Activated CD4-positive, CD25-positive, alpha-beta regulatory T cell (primary cell): ENCODE results near the gene RNASE8.
"Not testable (repeated sequence)": the region's sequence is repeated elsewhere in the genome, so short reads cannot be mapped to it uniquely, and the experiment has no call there.

Source experiments
- DNase-seq, 4 experiments: peaks; one replicate each; lab custom pipeline; 2025; lab: John Stamatoyannopoulos, UW

The RNASE8 gene

DNA sequence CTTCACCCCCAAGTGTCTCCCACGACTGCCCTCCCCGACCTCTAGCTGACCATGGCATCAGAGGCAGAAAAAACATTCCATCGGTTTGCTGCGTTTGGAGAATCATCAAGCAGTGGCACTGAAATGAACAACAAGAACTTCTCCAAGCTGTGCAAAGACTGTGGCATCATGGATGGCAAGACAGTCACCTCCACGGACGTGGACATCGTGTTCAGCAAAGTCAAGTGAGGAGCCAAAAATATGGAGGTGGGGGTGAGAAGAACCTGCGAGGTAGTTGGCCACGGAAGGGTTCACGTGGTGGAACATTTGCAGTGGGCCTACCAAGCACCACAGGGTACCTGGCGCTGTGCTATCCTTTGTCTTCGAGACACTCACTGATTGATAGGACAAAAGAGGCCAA is 27.1 kb upstream of the RNASE8 start:
- no peak for DNase-seq

DNA sequence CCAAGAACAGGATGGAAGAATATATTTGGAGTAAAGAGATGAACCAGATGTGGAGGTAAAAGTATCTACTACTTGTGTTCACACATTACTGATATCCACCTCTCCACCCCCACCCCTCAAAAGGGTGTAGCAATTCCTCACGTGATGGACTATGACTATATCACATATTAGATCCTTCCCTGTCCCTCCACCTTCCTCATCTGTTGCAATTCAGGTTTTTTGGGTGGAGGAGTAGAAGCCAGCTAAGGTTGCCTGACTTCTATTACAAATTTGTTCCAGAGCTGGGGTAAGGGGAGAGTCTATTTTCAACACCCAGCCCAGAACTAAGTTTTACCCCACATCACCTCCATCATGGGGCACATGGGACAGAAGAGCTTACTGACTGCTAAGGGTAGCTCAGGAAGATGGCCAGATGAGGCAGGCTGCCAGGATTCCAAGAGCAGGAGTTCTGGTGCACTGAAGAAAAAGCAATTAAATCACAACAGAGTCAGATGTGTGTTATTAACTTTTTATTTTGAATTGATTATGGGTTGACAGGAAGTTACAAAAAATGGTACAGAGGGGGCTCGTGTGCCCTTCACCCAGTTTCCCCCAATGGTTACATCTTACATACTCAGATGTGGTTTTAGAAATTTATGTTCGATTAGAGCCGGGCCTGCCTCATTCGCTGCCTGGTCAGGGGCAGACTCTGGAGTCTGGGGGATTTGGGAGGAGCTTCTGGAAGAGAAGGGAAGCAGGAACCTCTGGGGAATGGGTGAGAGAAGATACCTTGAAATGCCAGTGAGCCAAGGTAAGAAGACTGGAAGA is 25.1 kb upstream of the RNASE8 start:
- no peak for DNase-seq

DNA sequence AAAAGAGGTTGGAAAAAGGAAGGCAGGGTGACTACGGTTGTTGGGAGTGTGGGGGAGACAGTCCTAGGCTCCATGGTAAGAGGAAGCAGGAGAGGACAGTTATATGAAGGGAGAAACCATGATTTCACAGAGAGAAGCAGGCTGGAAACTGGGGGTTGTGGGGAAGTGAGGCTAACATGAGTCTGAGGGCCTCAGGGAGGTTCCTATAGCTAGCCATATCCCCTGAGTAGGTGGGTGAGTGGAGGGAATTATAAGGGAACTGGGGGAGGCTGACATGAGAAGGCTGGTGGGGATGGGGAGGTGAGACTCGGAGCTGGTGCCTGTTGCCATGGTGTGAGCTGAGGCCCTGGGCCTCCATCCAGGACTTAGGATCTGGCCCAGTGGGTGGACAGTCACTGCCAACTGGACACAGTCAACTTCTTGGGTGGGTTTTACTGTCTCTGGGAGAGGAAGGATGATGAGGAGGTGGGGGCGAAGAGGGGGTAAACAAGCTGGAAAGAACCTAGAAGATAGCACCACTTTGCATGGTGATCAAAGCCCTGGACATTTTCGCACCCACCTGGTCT is 24.4 kb upstream of the RNASE8 start:
- DNase-seq, result no peak

DNA sequence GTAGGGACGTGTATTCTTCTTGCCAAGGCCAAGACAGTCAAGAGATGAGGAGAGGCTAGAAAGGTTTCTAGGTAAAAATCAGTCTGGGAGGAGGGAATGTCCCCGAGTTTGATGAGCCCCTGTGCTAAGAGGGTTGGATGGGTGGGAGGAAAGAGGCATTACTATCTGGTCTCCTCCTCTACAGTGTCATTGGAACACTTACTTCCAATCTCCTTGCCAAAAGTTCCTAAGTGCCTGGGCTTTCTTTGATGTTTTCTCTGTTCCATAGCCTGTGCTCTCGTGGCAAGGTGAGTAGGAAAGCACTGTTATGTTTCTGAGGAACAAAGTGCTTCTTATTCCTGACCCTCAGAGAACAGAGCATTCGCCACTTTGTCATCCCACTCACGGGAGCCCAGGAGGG is 22.9 kb upstream of the RNASE8 start, which contains the start of gene RNASE13:
TSS of gene RNASE13 (minus strand) at position 101 of the 400 bp plus-strand sequence. CDS start 519 bp downstream, outside the sequence.
- no peak for DNase-seq

DNA sequence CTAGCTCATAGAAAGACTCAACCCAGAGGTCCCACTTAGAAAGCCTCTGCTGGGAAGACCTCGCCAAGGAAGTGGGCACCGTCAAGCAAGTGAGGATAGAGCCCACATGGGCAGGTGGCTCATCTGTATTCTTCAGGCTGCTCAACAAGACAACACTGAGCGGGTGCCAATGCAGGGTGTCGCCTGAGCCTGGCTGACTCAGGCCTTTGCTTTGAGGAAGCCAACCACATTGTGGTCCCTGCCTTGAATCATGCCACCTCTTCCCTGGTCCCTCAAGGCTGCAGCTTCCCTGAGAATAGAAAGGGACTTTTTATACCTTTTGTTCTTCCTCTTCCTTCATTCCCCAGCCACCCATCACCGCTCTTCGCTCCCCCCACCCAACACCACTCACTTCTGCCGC is 20.9 kb upstream of the RNASE8 start:
- no peak for DNase-seq

DNA sequence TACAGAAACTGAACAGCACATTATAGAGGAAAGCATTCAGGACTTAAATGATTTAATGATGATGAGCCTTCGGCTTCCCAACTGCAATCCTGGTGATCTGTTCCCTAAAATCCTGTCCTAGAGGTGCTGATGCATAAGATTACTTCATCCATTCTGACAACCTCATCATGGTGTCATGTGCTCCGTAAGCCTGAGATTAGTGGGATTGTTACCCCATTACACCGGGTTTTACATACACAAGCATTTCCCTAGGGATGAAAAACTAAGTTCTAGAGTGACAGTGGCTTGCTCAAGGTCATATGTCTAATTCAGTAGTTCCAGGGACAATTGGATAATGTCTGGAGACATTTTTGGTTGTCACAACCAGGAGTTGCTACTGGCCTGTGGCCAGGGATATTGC is 20.5 kb upstream of the RNASE8 start:
- DNase-seq, result no peak

DNA sequence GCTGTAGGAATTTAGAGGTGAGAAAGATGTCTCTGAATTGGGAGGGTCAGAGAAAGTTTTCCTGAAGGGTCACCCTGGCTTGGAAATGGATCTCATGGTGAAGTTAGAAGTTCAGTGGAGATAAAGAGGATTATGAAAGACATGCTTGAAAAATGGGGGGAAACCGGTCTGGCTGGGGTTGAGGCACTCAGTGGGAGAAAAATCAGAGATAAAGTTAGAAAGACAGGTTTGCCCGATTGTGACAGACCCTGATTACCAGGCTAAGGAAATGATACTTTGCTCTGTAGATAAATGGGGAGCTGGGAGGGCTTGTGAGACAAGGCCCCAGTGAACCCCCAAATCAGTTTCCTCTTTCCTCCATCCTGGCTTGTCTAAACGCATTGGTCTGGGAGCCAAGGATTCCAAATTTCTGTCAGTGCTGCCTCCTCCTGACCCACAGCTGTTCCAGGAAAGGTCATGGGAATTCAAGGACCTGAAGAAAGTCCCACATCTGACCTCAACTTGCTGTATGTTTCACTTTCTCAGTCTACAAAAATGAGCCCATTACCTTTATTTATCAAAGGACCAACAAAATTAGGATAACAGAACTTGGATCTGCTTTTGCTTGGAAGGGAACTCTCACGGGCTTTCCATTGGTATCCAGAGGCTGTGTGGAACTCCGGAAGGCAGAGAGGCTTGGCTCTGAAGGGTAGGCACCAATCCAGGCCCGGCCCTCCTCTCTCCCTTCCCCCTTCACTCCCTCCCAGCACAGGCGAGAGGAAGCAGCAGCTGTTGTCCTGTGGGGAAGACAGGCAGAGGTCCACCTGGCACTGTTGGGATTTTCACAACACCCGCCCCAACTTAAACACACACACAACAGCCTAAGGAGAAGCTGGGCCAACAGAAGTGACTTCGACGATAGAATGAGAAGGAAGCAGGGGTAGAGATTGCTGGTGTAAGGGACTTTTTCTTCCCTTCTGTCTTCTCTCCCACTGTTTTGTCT is 18.9 kb upstream of the RNASE8 start:
- no peak for DNase-seq

DNA sequence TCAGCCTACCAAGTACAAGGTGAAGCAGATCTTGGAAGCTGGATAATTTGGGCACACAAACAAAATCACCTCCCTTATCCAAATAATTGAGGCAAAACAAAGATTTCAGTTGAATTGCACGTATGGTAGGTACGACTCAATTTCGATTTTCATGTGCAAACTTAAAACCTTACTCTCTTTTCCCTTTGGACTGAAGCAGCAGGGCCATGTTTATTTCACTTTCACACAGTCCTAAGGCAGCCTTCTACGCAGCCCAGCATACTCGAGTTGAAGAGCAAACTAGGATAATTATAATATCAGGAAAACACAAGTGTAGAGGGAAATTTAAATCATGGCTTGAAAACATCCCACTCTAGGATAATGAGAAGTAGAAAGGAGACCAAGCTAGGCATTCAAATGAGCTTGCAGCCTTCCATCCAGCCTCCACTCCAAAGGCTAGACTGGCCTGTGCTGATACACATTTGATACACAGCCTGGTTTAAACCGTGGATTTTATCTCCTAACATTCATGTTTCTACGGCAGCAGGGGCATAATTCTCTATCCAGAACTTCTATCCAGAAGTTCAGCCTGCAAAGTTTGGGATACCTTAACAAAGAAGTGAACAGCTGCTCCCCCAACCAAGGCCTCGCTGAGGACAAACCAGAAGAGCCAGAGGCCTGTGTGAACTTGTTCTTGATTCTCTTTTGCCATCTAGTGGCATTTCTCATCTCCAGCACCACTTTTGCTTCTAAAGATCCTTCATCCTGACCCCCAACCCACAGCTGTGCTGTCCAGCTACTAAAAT is 17.8 kb upstream of the RNASE8 start:
- no peak for DNase-seq

DNA sequence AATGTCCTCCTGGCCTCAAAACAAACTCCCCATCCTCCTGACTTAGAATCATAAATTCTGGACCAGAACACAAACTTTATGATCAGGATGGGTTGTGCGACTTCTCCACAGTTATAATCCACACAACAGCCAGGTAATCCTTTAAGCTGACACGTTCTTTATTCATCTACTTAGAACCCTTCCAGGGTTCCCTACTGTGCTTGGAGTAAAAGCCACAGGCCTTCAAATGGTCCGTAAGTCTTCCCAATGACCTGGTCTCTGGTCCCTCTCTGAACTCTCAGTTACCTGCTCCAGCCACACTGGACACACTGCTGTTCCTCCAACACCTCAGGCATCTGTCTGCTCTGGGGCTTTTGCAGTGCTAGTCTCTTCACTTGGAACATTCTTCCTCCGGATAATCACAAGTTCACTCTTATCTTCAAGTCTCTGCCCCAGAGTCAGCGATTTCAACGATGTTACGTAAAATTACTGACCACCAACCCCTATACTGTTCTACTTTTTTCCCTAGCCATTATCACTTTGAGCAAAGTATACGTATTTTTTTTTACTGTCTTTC is 17.2 kb upstream of the RNASE8 start:
- no peak for DNase-seq

DNA sequence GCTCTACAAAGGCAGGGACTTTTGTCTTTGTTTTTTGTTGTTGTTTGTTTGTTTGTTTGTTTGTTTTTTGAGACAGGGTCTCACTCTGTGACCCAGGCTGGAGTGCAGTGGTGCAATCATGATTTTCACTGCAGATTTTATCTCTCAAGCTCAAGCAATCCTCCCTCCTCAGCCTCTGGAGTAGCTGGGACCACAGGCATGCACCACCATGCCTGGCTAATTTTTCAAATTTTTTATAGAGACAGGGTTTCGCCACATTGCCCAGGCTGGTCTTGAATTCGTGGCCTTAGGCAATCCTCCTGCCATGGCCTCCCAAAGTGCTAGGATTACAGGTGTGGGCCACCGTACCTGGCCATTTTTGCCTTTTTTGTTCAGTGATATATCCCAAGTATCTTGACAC is 16.7 kb upstream of the RNASE8 start:
- DNase-seq, result not testable (repeated sequence)

DNA sequence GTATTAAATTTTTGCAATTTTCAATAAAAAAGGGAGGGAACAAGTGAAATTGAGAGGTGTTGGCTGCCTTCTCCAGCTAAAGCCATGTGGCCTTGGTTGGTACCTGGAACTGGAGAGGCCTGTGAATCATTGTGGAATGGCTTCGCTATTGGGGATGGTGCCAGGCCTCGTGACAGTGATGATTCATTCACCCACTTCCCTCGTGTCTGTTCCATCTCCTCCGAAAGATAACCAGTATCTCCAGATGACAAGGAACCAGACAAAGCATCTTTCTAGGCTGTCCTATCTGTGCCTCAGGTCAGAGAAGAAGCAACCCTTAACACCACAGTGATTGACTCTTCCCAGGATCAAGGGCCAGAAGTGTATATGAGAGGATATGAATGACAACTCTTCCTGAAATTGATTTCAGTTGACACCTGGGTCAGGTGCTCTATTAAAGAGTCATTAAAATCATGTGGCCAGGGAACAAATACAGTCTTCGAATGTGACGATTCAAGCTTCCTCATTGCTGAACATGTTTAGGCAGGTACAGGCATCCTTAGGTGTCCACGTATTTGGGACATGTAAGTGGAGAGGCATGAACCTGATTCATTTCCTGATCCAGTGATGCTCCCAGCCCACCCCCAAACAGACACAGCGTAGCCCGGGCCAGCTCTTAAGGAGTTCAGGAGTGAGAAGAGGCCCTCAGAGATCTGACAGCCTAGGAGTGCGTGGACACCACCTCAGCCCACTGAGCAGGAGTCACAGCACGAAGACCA is 15.8 kb upstream of the RNASE8 start, which contains the start of gene RNASE7:
TSS of gene RNASE7 (plus strand) at position 687 of the 758 bp plus-strand sequence. CDS start 631 bp downstream, outside the sequence.
- no peak for DNase-seq

DNA sequence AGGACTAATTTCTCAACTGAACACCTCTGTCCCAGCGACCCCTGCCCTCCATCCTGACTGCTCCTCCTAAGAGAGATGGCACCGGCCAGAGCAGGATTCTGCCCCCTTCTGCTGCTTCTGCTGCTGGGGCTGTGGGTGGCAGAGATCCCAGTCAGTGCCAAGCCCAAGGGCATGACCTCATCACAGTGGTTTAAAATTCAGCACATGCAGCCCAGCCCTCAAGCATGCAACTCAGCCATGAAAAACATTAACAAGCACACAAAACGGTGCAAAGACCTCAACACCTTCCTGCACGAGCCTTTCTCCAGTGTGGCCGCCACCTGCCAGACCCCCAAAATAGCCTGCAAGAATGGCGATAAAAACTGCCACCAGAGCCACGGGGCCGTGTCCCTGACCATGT is 14.7 kb upstream of the RNASE8 start:
- DNase-seq, result no peak

DNA sequence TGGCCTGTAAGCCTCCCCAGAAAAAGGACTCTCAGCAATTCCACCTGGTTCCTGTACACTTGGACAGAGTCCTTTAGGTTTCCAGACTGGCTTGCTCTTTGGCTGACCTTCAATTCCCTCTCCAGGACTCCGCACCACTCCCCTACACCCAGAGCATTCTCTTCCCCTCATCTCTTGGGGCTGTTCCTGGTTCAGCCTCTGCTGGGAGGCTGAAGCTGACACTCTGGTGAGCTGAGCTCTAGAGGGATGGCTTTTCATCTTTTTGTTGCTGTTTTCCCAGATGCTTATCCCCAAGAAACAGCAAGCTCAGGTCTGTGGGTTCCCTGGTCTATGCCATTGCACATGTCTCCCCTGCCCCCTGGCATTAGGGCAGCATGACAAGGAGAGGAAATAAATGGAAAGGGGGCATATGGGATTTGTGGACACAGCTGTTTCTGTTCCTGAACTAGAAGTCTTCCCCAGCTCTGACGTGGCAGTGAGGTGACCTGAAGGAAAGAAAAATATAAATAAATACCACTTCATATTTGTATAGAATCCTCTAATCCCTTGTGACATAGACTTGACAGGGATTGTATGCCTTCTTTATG is 14.1 kb upstream of the RNASE8 start:
- DNase-seq, result no peak

DNA sequence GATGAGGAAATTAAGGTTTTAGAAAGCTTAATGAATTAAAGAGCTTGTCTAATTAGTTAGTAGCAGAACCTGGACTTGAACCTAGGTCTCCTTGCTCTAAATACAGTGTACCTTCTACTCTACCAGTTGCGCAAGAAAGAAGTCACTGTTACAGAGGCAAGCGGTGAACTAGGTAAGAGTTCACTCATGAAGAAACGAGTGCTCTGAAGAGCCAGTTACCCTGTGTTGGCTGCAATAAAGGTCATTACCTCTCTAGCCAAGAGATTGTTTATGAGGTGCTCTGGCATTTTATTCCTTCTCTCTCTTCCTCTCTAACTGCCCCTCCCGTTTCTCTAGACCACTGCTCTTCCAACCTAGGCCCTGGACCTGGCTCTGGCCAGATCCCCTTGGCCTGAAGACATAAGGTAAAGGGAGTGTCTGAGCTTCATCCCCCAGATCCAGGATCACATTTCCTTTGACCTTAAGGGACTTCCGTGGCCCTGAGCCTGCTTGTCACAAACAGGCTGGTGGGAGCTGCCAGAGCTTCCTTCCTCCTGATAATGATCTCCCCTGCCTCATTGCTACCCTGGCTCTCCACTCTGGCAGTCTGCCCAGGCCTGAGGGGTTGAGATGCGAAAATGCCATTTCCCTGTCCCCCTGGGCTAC is 13.5 kb upstream of the RNASE8 start:
- DNase-seq, result no peak

DNA sequence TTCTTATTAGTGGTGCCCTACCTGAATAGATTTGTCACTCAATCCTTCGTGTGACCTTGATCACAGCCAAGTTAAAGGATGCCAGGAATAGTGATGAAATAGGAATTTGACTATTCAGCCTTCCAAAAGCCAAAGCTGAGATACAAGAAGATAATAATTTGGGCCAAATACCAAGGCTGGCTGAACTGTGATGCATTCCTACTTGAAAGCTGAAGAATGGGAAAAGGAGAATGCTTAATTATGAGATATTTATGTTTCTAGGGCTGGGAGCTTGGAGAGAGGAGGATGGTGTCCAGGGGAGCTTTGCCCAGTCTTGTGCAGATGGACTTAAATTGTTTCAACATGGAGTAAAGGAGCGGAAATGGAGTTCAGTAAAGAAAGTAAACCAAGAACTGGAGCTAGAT is 10.2 kb upstream of the RNASE8 start:
- DNase-seq, result no peak

DNA sequence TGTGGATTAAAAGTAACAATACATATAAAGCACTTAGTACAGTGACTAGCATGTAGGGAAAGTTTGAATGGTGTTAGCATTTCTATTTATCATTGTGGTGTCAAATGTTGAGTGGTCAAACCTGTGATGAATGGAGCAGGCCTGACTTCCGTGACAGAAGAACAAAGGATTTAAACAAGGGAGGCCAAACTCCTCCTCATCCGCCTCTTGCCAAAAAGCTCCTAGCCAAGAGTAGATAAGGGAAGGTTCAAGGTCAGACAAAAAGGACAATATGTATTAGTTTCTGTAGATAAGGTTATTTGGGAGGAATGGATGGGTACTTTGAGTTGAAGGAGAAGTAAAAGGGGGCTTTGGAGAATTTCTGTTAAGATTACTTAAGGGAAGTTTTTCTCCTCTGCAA is 9.0 kb upstream of the RNASE8 start:
- DNase-seq, result no peak

DNA sequence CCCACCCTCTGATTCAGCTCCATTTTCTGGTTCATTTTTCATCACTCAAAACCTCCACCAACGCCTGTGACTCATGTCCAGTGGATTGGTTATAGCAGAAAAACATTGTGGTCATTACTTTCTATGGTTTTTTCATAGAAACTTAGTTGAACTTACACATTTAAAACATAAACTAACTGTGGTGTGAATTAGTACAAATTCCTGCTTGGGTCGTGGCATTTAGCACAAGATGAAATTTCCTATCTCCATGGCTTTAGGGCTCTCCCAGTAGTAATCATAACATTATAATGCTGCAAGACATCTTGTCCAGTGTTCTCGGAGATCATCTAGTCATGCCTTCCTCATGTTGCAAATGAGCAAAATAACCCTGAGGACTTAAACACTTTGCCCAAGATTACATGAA is 8.3 kb upstream of the RNASE8 start:
- no peak for DNase-seq

DNA sequence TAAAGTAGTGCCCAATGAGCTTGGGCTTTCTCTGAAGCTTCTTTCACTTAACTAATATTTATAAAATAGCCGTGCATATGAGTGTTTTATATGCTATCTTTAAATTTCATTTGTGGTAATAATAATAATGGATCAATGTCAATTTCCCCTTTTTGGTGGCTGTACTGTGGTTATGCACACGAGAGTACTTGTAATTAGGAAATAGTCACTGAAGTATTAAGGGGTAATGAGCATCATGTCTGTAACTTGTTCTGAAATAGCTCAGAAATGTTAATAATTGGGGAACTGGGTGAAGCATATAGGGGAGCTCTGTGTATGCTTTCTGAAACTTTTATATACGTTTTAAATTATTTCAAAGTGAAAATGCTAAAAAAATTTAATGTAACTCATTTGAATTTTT is 7.0 kb upstream of the RNASE8 start:
- no peak for DNase-seq
